Measurements from ENCODE around the gene KATNB1. TPM values are rescaled to one million over a fixed set of nuclear protein-coding genes. Genes with fewer than 3 reads are reported as not detected.

The KATNB1 gene
- total RNA-seq, 1 experiment from 2014 or later = 32.2 TPM

DNA sequence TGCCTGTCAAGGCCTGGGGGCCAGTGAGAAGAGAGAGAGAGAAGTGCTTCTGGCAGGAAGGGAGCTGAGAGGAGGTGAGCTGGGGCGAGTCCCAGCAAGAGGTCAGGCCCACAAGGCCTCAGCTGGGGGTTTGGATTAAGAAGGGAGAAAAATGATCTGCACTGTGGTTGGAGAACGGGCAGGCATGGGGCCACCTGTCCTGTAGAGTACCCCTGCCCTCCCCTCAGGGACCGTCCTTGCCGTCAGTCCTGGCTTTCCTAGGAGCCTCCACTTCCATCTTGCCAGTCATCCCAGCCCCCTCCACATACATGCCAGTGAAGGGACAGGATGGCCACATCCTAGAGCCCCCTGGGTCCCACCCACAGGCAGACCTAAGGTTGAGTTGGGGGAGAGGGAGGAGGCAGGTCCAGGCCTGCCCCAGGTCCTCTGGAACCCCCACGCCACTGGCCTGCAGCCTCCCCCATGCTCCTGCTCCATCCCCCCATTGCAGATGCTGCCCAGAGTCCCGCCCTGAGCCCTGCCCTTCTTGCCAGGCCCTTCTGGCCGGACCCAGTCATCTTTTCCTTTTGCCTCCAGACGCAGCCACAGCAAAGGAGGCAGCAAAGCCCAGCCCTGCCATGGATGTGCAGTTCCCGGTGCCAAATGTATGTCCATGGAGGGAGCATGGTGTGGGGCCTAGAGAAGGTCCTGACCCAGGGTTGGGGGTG lies 18.9 kb downstream of the KATNB1 start:
- no peak for TF ChIP-seq ZFX (IDR thresholded peaks at IDR 0.05)
- no peak for TF ChIP-seq YY1 (IDR thresholded peaks at IDR 0.05; ENCODE audit: extremely low read depth, insufficient replicate concordance, low read depth, low read length)
- no peak for TF ChIP-seq JUND (IDR thresholded peaks at IDR 0.05)
- no peak for TF ChIP-seq EZH2phosphoT487 (IDR thresholded peaks at IDR 0.05; ENCODE audit: borderline replicate concordance)
- TF ChIP-seq, protein P1, sequence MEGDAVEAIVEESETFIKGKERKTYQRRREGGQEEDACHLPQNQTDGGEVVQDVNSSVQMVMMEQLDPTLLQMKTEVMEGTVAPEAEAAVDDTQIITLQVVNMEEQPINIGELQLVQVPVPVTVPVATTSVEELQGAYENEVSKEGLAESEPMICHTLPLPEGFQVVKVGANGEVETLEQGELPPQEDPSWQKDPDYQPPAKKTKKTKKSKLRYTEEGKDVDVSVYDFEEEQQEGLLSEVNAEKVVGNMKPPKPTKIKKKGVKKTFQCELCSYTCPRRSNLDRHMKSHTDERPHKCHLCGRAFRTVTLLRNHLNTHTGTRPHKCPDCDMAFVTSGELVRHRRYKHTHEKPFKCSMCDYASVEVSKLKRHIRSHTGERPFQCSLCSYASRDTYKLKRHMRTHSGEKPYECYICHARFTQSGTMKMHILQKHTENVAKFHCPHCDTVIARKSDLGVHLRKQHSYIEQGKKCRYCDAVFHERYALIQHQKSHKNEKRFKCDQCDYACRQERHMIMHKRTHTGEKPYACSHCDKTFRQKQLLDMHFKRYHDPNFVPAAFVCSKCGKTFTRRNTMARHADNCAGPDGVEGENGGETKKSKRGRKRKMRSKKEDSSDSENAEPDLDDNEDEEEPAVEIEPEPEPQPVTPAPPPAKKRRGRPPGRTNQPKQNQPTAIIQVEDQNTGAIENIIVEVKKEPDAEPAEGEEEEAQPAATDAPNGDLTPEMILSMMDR (IDR thresholded peaks at IDR 0.05 in 2 of 3, conservative IDR thresholded peaks at IDR 0.05 in 1 of 3; ENCODE audit: borderline replicate concordance in 1 of 3, insufficient read depth in 1 of 3, low read depth in 2 of 3, low read length in 2 of 3) = no peak
- H4K20me1 ChIP-seq (ENCODE audit: insufficient read depth) = no peaks in the 10 kb centered on the region
- no TSS peak for BruUV-seq (replicated peaks)
- H3K4me1 ChIP-seq (ENCODE audit: control insufficient read depth in 1 of 2, insufficient read depth in 2 of 2, low read length in 2 of 2) = peaks cover 0 to 3% of the 10 kb centered on the region in 2 experiments; a peak in 1 of 4 replicates
- H3K9me3 ChIP-seq (ENCODE audit: control insufficient read depth in 1 of 2, insufficient read depth in 1 of 2, low read depth in 1 of 2, low read length in 2 of 2) = no peaks in the 10 kb centered on the region
- H3K79me2 ChIP-seq (ENCODE audit: insufficient read depth, low read length) = no peaks in the 10 kb centered on the region
- H3K4me2 ChIP-seq (ENCODE audit: low read length) = no peak overlapping the region
- intact Hi-C loops (cut with micrococcal nuclease) = loop anchor here (10.0 kb wide), 1 partner anchor 140 kb away; no protein-coding TSS in a partner anchor
- DNase-seq (ENCODE audit: low read depth, low spot score) (no peak), ATAC-seq (no peak)
- no peak overlapping the region for H2AFZ ChIP-seq (ENCODE audit: low read depth, low read length, poor library complexity, severe bottlenecking)
- no peak overlapping the region for H3K27ac ChIP-seq (ENCODE audit: low read depth, low read length)
- ChIA-PET POLR2A (no interaction called here), CTCF (interaction anchor here (1.2 kb wide), 1 partner anchor 141 kb away, joined by 3 read pairs; no protein-coding TSS in a partner anchor), RAD21 (ENCODE audit: low non-redundant PET in 1 of 2, low total read pairs in 2 of 2, uncharacterized antibody in 2 of 2, unreplicated experiment in 2 of 2) (no interaction called here)
- no peaks in the 10 kb centered on the region for H3K27me3 ChIP-seq (ENCODE audit: insufficient read depth, low read length)
- H3K9ac ChIP-seq (ENCODE audit: low read length) = no peak overlapping the region
- H3K4me3 ChIP-seq (replicated peaks in 1 of 2; ENCODE audit: low read depth in 1 of 2, low read length in 2 of 2) = no peak overlapping the region
- H3K9me2 ChIP-seq (ENCODE audit: insufficient read depth) = no peaks in the 10 kb centered on the region
- 0 out of 4 replicates have a peak, but pooled peaks cover 0 to 2% of the 10 kb centered on the region in 2 experiments for H3K36me3 ChIP-seq (ENCODE audit: control insufficient read depth in 1 of 2, insufficient read depth in 2 of 2, low read length in 2 of 2)
